PC-9 (cell line): ENCODE measurements around the gene LAMB1. TPM values are rescaled to one million over a fixed set of nuclear protein-coding genes. Genes with fewer than 3 reads are reported as not detected.
"Not testable (repeated sequence)": the region's sequence is repeated elsewhere in the genome, so short reads cannot be mapped to it uniquely, and the experiment has no call there.

Experiments
- BruUV-seq: library from RNA; stranded (reverse); fragments of 400-500 nt; replicated peaks from 2 replicates; lab custom pipeline; 2021; lab: Mats Ljungman, UMichigan
- CTCF ChIA-PET: fragments of 300-600 bp; sonication (Branson Sonifier 250); formaldehyde crosslinking; loops from one replicate; lab custom pipeline; 2022; ENCODE audit warnings: antibody characterized with exemption; lab: Charles Lee
- POLR2A ChIA-PET: fragments of 300-600 bp; sonication (Branson Sonifier 250); formaldehyde crosslinking; loops from one replicate; lab custom pipeline; 2022; ENCODE audit warnings: antibody characterized with exemption; ENCODE audit not compliant: unreplicated experiment; lab: Charles Lee
- DNase-seq, 2 experiments: peaks; one replicate each; pipeline versions ENCODE4 v3.0.0 to v3.0.0-alpha.2; 2015 to 2022; ENCODE audit warnings: mixed read lengths in 1 of 2
- H2AFZ ChIP-seq: fragments of 200-600 bp; sonication (generic); 2 replicates; pipeline ENCODE4 v1.8.1; 2017; ENCODE audit warnings: antibody characterized with exemption
- H3F3A ChIP-seq: fragments of 200-600 bp; sonication (generic); 2 replicates; pipeline ENCODE4 v1.8.1; 2017; ENCODE audit warnings: antibody characterized with exemption, mild to moderate bottlenecking, low read depth; ENCODE audit not compliant: insufficient read depth
- H3K27ac ChIP-seq: fragments of 200-600 bp; sonication (generic); 2 replicates; pipeline ENCODE4 v1.6.1; 2016; ENCODE audit warnings: mixed run types
- H3K27me3 ChIP-seq: fragments of 200-600 bp; sonication (generic); 2 replicates; pipeline ENCODE4 v1.6.1; 2016; ENCODE audit warnings: low read depth, mixed run types; ENCODE audit not compliant: insufficient read depth
- H3K36me3 ChIP-seq: fragments of 200-600 bp; sonication (generic); 2 replicates; pipeline ENCODE4 v1.6.1; 2016; ENCODE audit warnings: low read depth, mixed run types
- H3K4me1 ChIP-seq: fragments of 200-600 bp; sonication (generic); replicated peaks from 2 replicates; pipeline ENCODE4 v1.6.1; 2016; ENCODE audit warnings: mixed run types; ENCODE audit not compliant: insufficient read depth
- H3K4me2 ChIP-seq: fragments of 200-600 bp; sonication (generic); 2 replicates; pipeline ENCODE4 v1.6.1; 2017; ENCODE audit warnings: mixed run types
- H3K4me3 ChIP-seq: fragments of 200-600 bp; sonication (generic); 2 replicates; pipeline ENCODE4 v1.6.1; 2016; ENCODE audit warnings: mixed run types
- H3K79me2 ChIP-seq: fragments of 200-600 bp; sonication (generic); 2 replicates; pipeline ENCODE4 v1.6.1; 2017; ENCODE audit warnings: low read depth, mixed run types
- H3K9me2 ChIP-seq: fragments of 200-600 bp; sonication (generic); 2 replicates; pipeline ENCODE4 v1.8.1; 2017; ENCODE audit warnings: mild to moderate bottlenecking; ENCODE audit not compliant: insufficient read depth
- H3K9me3 ChIP-seq: fragments of 200-600 bp; sonication (generic); 2 replicates; pipeline ENCODE4 v1.8.1; 2016; ENCODE audit warnings: low read depth; ENCODE audit not compliant: insufficient read depth
- H4K20me1 ChIP-seq: fragments of 200-600 bp; sonication (generic); 2 replicates; pipeline ENCODE4 v1.8.1; 2017; ENCODE audit not compliant: insufficient read depth
- EZH2 ChIP-seq: fragments of 200-600 bp; sonication (generic); IDR thresholded peaks from 2 replicates; pipeline ENCODE4 v1.8.0; 2017; ENCODE audit warnings: antibody characterized with exemption, low read depth
- intact Hi-C: fragments of 100-400 bp; cut with micrococcal nuclease; formaldehyde crosslinking; loops from one replicate; pipeline ENCODE4 v1.10.0; 2022; ENCODE audit not compliant: unreplicated experiment
- total RNA-seq: library from RNA; stranded (reverse); gene quantifications from 2 replicates; pipeline ENCODE4 v1.2.3, GENCODE V29; 2021
- TF ChIP-seq, protein P1 (sequence below): fragments of 200-600 bp; sonication (generic); conservative IDR thresholded peaks from 2 replicates; pipeline ENCODE4 v1.6.1; 2017; ENCODE audit warnings: mixed run types, antibody characterized with exemption, mild to moderate bottlenecking, moderate library complexity

LAMB1 gene
- total RNA-seq, 1 experiment from 2014 or later = 236 TPM

DNA sequence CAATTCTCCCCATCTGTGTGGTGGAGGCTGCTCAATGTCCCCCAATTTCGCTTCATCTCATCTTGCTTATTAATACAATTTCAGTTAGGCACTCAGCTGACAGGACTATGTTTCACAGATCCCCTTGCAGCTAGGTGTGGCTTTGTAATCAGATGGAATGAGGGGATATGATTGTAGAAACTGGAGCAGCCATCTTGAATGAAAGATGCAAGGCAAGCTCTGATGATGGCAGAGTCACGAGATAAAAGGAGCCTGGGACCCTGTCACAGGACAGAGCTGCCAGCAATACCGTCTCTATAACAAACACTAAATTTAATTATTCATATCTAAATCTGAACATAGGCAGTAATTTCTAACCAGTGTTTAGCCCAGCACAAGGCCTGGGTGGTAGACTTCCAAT lies 113.0 kb downstream of the LAMB1 start:
- BruUV-seq = no TSS peak
- H3F3A ChIP-seq = peaks cover 8% of the 10 kb centered on the region
- no peaks in the 10 kb centered on the region for H3K27me3 ChIP-seq
- H3K4me3 ChIP-seq = peak overlapping the region; percentile 61; the same call in 1 of the 2 replicates
- POLR2A ChIA-PET = interaction anchor here (0.6 kb wide), 1 partner anchor 9 kb away, joined by 4 read pairs; no protein-coding TSS in a partner anchor
- H3K9me3 ChIP-seq = no peaks in the 10 kb centered on the region
- H2AFZ ChIP-seq = peak overlapping the region; percentile 92
- H3K27ac ChIP-seq = no peak overlapping the region
- H3K4me1 ChIP-seq = peaks cover 29% of the 10 kb centered on the region
- intact Hi-C loops = loop anchor here (5.0 kb wide), 2 partner anchors 257 to 383 kb away; no protein-coding TSS in a partner anchor
- H3K4me2 ChIP-seq = peak overlapping the region; percentile 97
- TF ChIP-seq, protein P1, sequence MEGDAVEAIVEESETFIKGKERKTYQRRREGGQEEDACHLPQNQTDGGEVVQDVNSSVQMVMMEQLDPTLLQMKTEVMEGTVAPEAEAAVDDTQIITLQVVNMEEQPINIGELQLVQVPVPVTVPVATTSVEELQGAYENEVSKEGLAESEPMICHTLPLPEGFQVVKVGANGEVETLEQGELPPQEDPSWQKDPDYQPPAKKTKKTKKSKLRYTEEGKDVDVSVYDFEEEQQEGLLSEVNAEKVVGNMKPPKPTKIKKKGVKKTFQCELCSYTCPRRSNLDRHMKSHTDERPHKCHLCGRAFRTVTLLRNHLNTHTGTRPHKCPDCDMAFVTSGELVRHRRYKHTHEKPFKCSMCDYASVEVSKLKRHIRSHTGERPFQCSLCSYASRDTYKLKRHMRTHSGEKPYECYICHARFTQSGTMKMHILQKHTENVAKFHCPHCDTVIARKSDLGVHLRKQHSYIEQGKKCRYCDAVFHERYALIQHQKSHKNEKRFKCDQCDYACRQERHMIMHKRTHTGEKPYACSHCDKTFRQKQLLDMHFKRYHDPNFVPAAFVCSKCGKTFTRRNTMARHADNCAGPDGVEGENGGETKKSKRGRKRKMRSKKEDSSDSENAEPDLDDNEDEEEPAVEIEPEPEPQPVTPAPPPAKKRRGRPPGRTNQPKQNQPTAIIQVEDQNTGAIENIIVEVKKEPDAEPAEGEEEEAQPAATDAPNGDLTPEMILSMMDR = no peak
- TF ChIP-seq EZH2 = no peak
- H3K79me2 ChIP-seq = peaks cover 34% of the 10 kb centered on the region
- no peaks in the 10 kb centered on the region for H4K20me1 ChIP-seq
- no peaks in the 10 kb centered on the region for H3K9me2 ChIP-seq
- peaks cover 23% of the 10 kb centered on the region for H3K36me3 ChIP-seq
- no peak for DNase-seq
- CTCF ChIA-PET = interaction anchor here (1.5 kb wide), 1 partner anchor 15 kb away, joined by 11 read pairs; no protein-coding TSS in a partner anchor

DNA sequence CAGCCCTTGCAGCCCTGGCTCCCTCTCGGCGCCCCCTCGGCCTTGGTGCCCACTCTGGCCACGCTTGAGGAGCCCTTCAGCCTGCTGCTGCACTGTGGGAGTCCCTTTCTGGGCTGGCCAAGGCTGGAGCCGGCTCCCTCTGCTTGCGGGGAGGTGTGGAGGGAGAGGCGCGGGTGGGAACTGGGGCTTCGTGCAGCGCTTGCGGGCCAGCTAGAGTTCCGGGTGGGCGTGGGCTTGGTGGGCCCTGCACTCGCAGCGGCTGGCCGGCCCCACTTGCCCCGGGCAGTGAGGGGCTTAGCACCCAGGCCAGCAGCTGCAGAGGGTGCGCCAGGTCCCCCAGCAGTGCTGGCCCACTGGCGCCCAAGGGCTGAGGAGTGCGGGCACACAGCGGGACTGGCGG lies 115.1 kb downstream of the LAMB1 start:
- intact Hi-C loops, H2AFZ ChIP-seq, H4K20me1 ChIP-seq, H3F3A ChIP-seq, H3K4me3 ChIP-seq, H3K36me3 ChIP-seq, H3K9me3 ChIP-seq, H3K9me2 ChIP-seq, DNase-seq, POLR2A ChIA-PET, H3K27me3 ChIP-seq, BruUV-seq, H3K27ac ChIP-seq, H3K4me2 ChIP-seq: not testable (repeated sequence)
- H3K79me2 ChIP-seq = peaks cover 12% of the 10 kb centered on the region
- CTCF ChIA-PET = interaction anchor here (0.5 kb wide), 1 partner anchor 10 kb away, joined by 4 read pairs; no protein-coding TSS in a partner anchor
- peaks cover 12% of the 10 kb centered on the region for H3K4me1 ChIP-seq

DNA sequence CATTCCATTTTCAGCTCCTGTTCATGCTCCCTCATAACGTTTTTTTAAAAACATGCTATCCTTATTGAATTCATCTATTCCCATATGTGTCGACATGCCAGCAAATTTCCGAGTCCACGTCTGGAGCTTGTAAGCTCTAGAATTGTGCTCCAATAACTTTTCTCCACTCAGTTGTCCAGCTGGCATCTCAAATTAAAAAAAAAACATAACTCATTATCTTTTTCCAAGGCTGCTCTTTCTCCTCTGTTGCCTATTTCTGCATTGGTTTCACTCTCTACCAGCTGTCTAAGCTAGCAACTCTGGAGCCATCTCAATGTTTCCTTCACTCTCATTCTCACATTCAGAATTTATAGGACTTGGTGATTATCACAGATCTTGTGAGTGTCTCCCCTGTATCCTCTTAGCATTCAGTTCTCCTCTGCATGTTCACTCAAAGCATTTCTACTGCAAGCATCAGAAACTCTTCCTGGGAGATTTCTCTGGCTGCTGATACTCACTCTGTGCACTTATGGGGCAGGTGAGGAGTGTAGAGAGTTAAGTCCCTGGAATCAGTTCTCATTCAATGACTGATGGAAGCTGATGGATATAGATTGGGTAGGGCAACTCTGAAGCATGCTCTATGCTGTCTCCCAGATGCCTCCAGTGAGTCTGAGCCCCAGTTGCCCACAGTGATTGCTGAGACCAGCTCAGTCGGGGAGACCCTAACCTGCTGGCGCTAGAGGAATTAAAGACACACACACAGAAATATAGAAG lies 118.7 kb downstream of the LAMB1 start:
- Histone ChIP-seq H3K27ac (no peak overlapping the region), H4K20me1 (no peaks in the 10 kb centered on the region), H3K79me2 (no peaks in the 10 kb centered on the region), H3K4me3 (no peak overlapping the region), H3K27me3 (no peaks in the 10 kb centered on the region), H3K9me2 (no peaks in the 10 kb centered on the region), H3K4me2 (no peak overlapping the region), H3F3A (peaks cover 3% of the 10 kb centered on the region; the same call in 1 of the 2 replicates), H2AFZ (no peak overlapping the region), H3K36me3 (no peaks in the 10 kb centered on the region), H3K4me1 (peaks cover 4% of the 10 kb centered on the region; the same call in 1 of the 2 replicates), H3K9me3 (no peaks in the 10 kb centered on the region)
- no peak for DNase-seq
- TF ChIP-seq, protein P1 = no peak
- TF ChIP-seq EZH2 = no peak
- CTCF ChIA-PET = no interaction called here
- intact Hi-C loops = no loop called here
- POLR2A ChIA-PET = no interaction called here
- BruUV-seq = no TSS peak
